ENCODE data around the gene OLFML1.
"Not testable (repeated sequence)": the region's sequence is repeated elsewhere in the genome, so short reads cannot be mapped to it uniquely, and the experiment has no call there.

The OLFML1 gene

GRCh38 chr11:7513234-7514098 lies 28.2 kb downstream of the OLFML1 start, which contains the start of gene PPFIBP2:
Gene PPFIBP2 (plus strand): TSS chr11:7513999. CDS start chr11:7549476, 35,477 bp downstream.
- peak; percentile 72 for DNase-seq

- DNase-seq: no peak
These were observed 28.8 kb downstream of the OLFML1 start for GRCh38 chr11:7514099-7514591.

- no peak for DNase-seq
These were observed 30.2 kb downstream of the OLFML1 start for GRCh38 chr11:7515447-7515886.

- DNase-seq: no peak
These were observed 31.2 kb downstream of the OLFML1 start for GRCh38 chr11:7516475-7516874.

GRCh38 chr11:7517743-7518142 lies 32.4 kb downstream of the OLFML1 start:
- DNase-seq: not testable (repeated sequence)

- DNase-seq: no peak
These were observed 33.7 kb downstream of the OLFML1 start for GRCh38 chr11:7518811-7519562.

- DNase-seq: no peak
These were observed 35.0 kb downstream of the OLFML1 start for GRCh38 chr11:7520011-7520942.

GRCh38 chr11:7520981-7521487 lies 35.7 kb downstream of the OLFML1 start:
- no peak for DNase-seq

- no peak for DNase-seq
These were observed 36.8 kb downstream of the OLFML1 start for GRCh38 chr11:7522121-7522520.

GRCh38 chr11:7522546-7522945 lies 37.2 kb downstream of the OLFML1 start:
- DNase-seq: no peak

GRCh38 chr11:7523416-7524210 lies 38.3 kb downstream of the OLFML1 start:
- DNase-seq: no peak

- no peak for DNase-seq
These were observed 39.3 kb downstream of the OLFML1 start for GRCh38 chr11:7524462-7525235.

GRCh38 chr11:7525424-7525823 lies 40.1 kb downstream of the OLFML1 start:
- DNase-seq: no peak

GRCh38 chr11:7527029-7527428 lies 41.7 kb downstream of the OLFML1 start:
- no peak for DNase-seq

- DNase-seq: no peak
These were observed 43.3 kb downstream of the OLFML1 start for GRCh38 chr11:7528514-7529049.

- DNase-seq: no peak
These were observed 44.8 kb downstream of the OLFML1 start for GRCh38 chr11:7530013-7530640.

- no peak for DNase-seq
These were observed 45.7 kb downstream of the OLFML1 start for GRCh38 chr11:7531011-7531410.

GRCh38 chr11:7532405-7533145 lies 47.3 kb downstream of the OLFML1 start:
- DNase-seq: no peak
